Activated T-helper 2 cell treated with anti-CD3 and anti-CD28 coated beads, Interferon-gamma antibody, Interleukin-2, Interleukin-4, amounts not matched to agents 10 μg/mL and 5 μg/mL and 100 μg/mL, durations not matched to agents 14 hours and 24 hours and 36 hours (primary cell): ENCODE data around the gene NEURL1. TPM values are rescaled to one million over a fixed set of nuclear protein-coding genes. Genes with fewer than 3 reads are reported as not detected.

Experiments
- DNase-seq: peaks from one replicate; pipeline ENCODE4 v3.0.0; 2021; ENCODE audit warnings: low spot score
- H3K27ac Mint-ChIP-seq: one replicate; pipeline ENCODE4 v1.8.0; 2021; ENCODE audit warnings: mixed read lengths
- H3K27me3 Mint-ChIP-seq: one replicate; pipeline ENCODE4 v1.8.0; 2021; ENCODE audit warnings: low read depth, mixed read lengths
- H3K36me3 Mint-ChIP-seq: one replicate; pipeline ENCODE4 v1.8.0; 2021; ENCODE audit warnings: low read depth, mixed read lengths
- H3K4me1 Mint-ChIP-seq: one replicate; pipeline ENCODE4 v1.8.0; 2021; ENCODE audit warnings: low read depth, mixed read lengths
- H3K4me3 Mint-ChIP-seq: one replicate; pipeline ENCODE4 v1.8.0; 2021; ENCODE audit warnings: low read depth, mild to moderate bottlenecking, moderate library complexity, mixed read lengths
- H3K9me3 Mint-ChIP-seq: one replicate; pipeline ENCODE4 v1.8.0; 2021; ENCODE audit warnings: mixed read lengths
- intact Hi-C: fragments of 100-400 bp; cut with micrococcal nuclease; formaldehyde crosslinking; loops from one replicate; pipeline ENCODE4 v1.15.1; 2023
- total RNA-seq: library from RNA; stranded (reverse); gene quantifications from 2 replicates; pipeline ENCODE4 v1.2.3, GENCODE V29; 2022

Gene NEURL1
- total RNA-seq, 1 donor from 2014 or later, result 2.2 TPM

- intact Hi-C loops, result no loop called here
Observed at GRCh38 chr10:103637927-103638557, 144.5 kb downstream of the NEURL1 start.

GRCh38 chr10:103638948-103639347 lies 145.4 kb downstream of the NEURL1 start:
- DNase-seq, result no peak
- H3K36me3 Mint-ChIP-seq, result no peaks in the 10 kb centered on the region
- H3K27ac Mint-ChIP-seq, result no peak overlapping the region
- no peaks in the 10 kb centered on the region for H3K27me3 Mint-ChIP-seq
- no peaks in the 10 kb centered on the region for H3K9me3 Mint-ChIP-seq
- no peaks in the 10 kb centered on the region for H3K4me1 Mint-ChIP-seq
- intact Hi-C loops, result no loop called here
- no peak overlapping the region for H3K4me3 Mint-ChIP-seq

More at GRCh38 chr10:103637927-103638557, 144.5 kb downstream of the NEURL1 start:
- Mint-ChIP-seq H3K36me3 (no peaks in the 10 kb centered on the region), H3K27ac (no peak overlapping the region), H3K27me3 (no peaks in the 10 kb centered on the region), H3K4me1 (no peaks in the 10 kb centered on the region), H3K9me3 (no peaks in the 10 kb centered on the region), H3K4me3 (no peak overlapping the region)
- DNase-seq, result no peak

- no peak overlapping the region for H3K4me3 Mint-ChIP-seq
- H3K27me3 Mint-ChIP-seq, result no peaks in the 10 kb centered on the region
- H3K4me1 Mint-ChIP-seq, result no peaks in the 10 kb centered on the region
- intact Hi-C loops, result no loop called here
- DNase-seq, result no peak
- H3K27ac Mint-ChIP-seq, result no peak overlapping the region
- H3K36me3 Mint-ChIP-seq, result no peaks in the 10 kb centered on the region
- no peaks in the 10 kb centered on the region for H3K9me3 Mint-ChIP-seq
Observed at GRCh38 chr10:103640436-103641181, 147.1 kb downstream of the NEURL1 start.

GRCh38 chr10:103641326-103641725 lies 147.8 kb downstream of the NEURL1 start:
- Mint-ChIP-seq H3K27ac (no peak overlapping the region), H3K36me3 (no peaks in the 10 kb centered on the region), H3K9me3 (no peaks in the 10 kb centered on the region), H3K4me3 (no peak overlapping the region), H3K27me3 (no peaks in the 10 kb centered on the region), H3K4me1 (no peaks in the 10 kb centered on the region)
- intact Hi-C loops, result no loop called here
- DNase-seq, result no peak

Other genes with a start within 250 kb of the NEURL1 start
- not detected in 2 replicates for gene RPEL1, start 247.8 kb upstream of the NEURL1 start, total RNA-seq
- 0.78 and 0.87 TPM in 2 replicates for gene INA, start 216.6 kb upstream of the NEURL1 start, total RNA-seq
- gene PCGF6, start 142.6 kb upstream of the NEURL1 start, total RNA-seq, result 16.8 and 17.7 TPM in 2 replicates
- 9.5 and 10.7 TPM in 2 replicates for gene TAF5, start 125.7 kb upstream of the NEURL1 start, total RNA-seq
- 476 and 483 TPM in 2 replicates for gene ATP5MK, start 97.2 kb upstream of the NEURL1 start, total RNA-seq
- gene PDCD11, start 97.1 kb upstream of the NEURL1 start, total RNA-seq, result 79.4 and 81.6 TPM in 2 replicates
- gene CALHM2, start 41.3 kb upstream of the NEURL1 start, total RNA-seq, result 20.3 and 21.1 TPM in 2 replicates
- gene CALHM1, start 34.8 kb upstream of the NEURL1 start, total RNA-seq, result 0.09 TPM in 1 of 2 replicates, not detected in the other
- not detected in 2 replicates for gene CALHM3, start 14.5 kb upstream of the NEURL1 start, total RNA-seq